Right atrium auricular region (tissue), 2 donors: ENCODE results near the gene PRICKLE2. TPM values are rescaled to one million over a fixed set of nuclear protein-coding genes. Genes with fewer than 3 reads are reported as not detected.
A peak's percentile ranks its signal among the peaks of the same experiment; 100 is the strongest.

Experiments
- DNase-seq: peaks from one replicate; pipeline ENCODE4 v3.0.0-alpha.2; 2019; ENCODE audit warnings: low spot score
- H3K27ac ChIP-seq, 2 donors: fragments of 200-600 bp; sonication (generic); 1 replicate in 1 of 2; 2 replicates in 1 of 2; pipeline ENCODE4 v1.5.1; 2016 to 2019
- H3K27me3 ChIP-seq, 2 donors: fragments of 200-600 bp; sonication (generic); one replicate each; pipeline versions ENCODE4 v1.5.1 to v1.6.0; 2017 to 2019
- H3K36me3 ChIP-seq: fragments of 200-600 bp; sonication (generic); one replicate; pipeline ENCODE4 v1.5.1; 2016
- H3K4me1 ChIP-seq, 2 donors: fragments of 200-600 bp; sonication (generic); one replicate each; pipeline versions ENCODE4 v1.5.1 to v1.6.0; 2017 to 2019
- H3K4me3 ChIP-seq, 2 donors: fragments of 200-600 bp; sonication (generic); 1 replicate in 1 of 2; 2 replicates in 1 of 2; pipeline ENCODE4 v1.5.1; 2017 to 2019; ENCODE audit warnings: mild to moderate bottlenecking in 1 of 2, moderate library complexity in 1 of 2
- H3K9me3 ChIP-seq, 2 donors: fragments of 200-600 bp; sonication (generic); one replicate each; pipeline ENCODE4 v1.5.1; 2019
- CTCF ChIP-seq, 2 donors: fragments of 200-600 bp; sonication (generic); IDR thresholded peaks; one replicate each; pipeline ENCODE4 v1.5.1; 2019; ENCODE audit warnings: antibody characterized with exemption in 2 of 2
- total RNA-seq, 2 donors: library from RNA; depleted of rRNA; stranded (reverse); fragments of >200 nt; gene quantifications; one replicate each; pipeline ENCODE4 v1.1.0, GENCODE V29; 2016

Gene PRICKLE2
- total RNA-seq, 2 donors from 2014 or later = 18.4 to 22.2 TPM

DNA sequence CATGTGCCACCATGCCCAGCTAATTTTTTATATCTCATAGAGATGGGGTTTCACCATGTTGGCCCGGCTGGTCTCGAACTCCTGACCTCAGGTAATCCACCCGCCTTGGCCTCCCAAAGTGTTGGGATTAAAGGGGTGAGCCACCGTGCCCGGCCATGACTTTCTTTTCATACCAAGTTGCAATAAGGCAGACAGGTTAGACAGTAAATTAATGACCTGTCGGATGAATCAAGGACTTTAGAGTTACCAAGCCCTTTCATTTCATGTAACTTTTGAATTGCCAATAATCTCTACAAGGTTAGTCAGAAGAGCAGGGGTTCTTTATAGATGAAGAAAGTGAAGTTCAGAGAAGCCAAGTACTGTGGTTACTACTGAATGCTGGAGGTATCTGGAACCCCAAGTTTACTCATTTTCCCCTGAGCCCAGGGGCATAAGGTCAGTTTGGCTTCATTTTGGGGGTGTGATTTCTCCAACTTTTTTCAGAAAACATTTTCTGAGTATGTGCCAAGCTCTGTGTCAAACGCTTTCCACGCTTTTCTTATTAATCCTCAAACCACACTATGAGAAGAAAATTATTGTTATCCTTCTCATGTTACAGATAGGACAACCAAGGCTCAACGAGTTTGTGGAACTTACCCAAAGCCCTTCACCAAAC lies 11.9 kb downstream of the PRICKLE2 start:
- H3K27me3 ChIP-seq = no peaks in the 10 kb centered on the region
- H3K36me3 ChIP-seq = no peaks in the 10 kb centered on the region
- H3K4me1 ChIP-seq = peaks cover 0 to 68% of the 10 kb centered on the region in 2 donors
- DNase-seq = no peak
- H3K9me3 ChIP-seq = no peaks in the 10 kb centered on the region
- no peak for TF ChIP-seq CTCF (IDR thresholded peaks at IDR 0.05)
- peak overlapping the region; percentile 66 to 82 for H3K27ac ChIP-seq
- no peak overlapping the region for H3K4me3 ChIP-seq

GRCh38 chr3:64209866-64210621 lies 15.2 kb downstream of the PRICKLE2 start:
- peak; percentile 90 for DNase-seq
- no peak overlapping the region for H3K4me3 ChIP-seq
- no peak for TF ChIP-seq CTCF (IDR thresholded peaks at IDR 0.05)
- no peaks in the 10 kb centered on the region for H3K36me3 ChIP-seq
- H3K27ac ChIP-seq = peak overlapping the region; percentile 62 to 65
- H3K27me3 ChIP-seq = no peaks in the 10 kb centered on the region
- H3K9me3 ChIP-seq = no peaks in the 10 kb centered on the region
- H3K4me1 ChIP-seq = peaks cover 0 to 64% of the 10 kb centered on the region in 2 donors

GRCh38 chr3:64207289-64208080 lies 17.8 kb downstream of the PRICKLE2 start:
- Histone ChIP-seq H3K9me3 (no peaks in the 10 kb centered on the region), H3K27ac (peak overlapping the region; percentile 47 to 74), H3K4me3 (no peak overlapping the region), H3K36me3 (no peaks in the 10 kb centered on the region), H3K27me3 (no peaks in the 10 kb centered on the region), H3K4me1 (peaks cover 0 to 43% of the 10 kb centered on the region in 2 donors)
- no peak for TF ChIP-seq CTCF (IDR thresholded peaks at IDR 0.05)
- DNase-seq = no peak

- no peak for TF ChIP-seq CTCF (IDR thresholded peaks at IDR 0.05)
- Histone ChIP-seq H3K36me3 (no peaks in the 10 kb centered on the region), H3K27ac (no peak overlapping the region), H3K4me1 (peaks cover 0 to 23% of the 10 kb centered on the region in 2 donors), H3K27me3 (no peaks in the 10 kb centered on the region), H3K4me3 (no peak overlapping the region), H3K9me3 (no peaks in the 10 kb centered on the region)
- DNase-seq = no peak
Observed at GRCh38 chr3:64203969-64204908, 21.0 kb downstream of the PRICKLE2 start.

- H3K27me3 ChIP-seq = no peaks in the 10 kb centered on the region
- no peak for TF ChIP-seq CTCF (IDR thresholded peaks at IDR 0.05)
- H3K4me1 ChIP-seq = peaks cover 0 to 21% of the 10 kb centered on the region in 2 donors
- H3K9me3 ChIP-seq = no peaks in the 10 kb centered on the region
- H3K27ac ChIP-seq = no peak overlapping the region
- H3K4me3 ChIP-seq = no peak overlapping the region
- no peaks in the 10 kb centered on the region for H3K36me3 ChIP-seq
- no peak for DNase-seq
Observed at GRCh38 chr3:64203216-64203615, 22.1 kb downstream of the PRICKLE2 start.
